HG02763 (cell line): ENCODE measurements around the gene FUOM.
A peak's percentile ranks its signal among the peaks of the same experiment; 100 is the strongest.

Experiments used
- ATAC-seq: cut with Tn5 transposase; IDR thresholded peaks from one replicate; pipeline ENCODE4 v1.9.1; 2021; ENCODE audit warnings: mild to moderate bottlenecking, moderate library complexity; ENCODE audit not compliant: unreplicated experiment

The FUOM gene

DNA sequence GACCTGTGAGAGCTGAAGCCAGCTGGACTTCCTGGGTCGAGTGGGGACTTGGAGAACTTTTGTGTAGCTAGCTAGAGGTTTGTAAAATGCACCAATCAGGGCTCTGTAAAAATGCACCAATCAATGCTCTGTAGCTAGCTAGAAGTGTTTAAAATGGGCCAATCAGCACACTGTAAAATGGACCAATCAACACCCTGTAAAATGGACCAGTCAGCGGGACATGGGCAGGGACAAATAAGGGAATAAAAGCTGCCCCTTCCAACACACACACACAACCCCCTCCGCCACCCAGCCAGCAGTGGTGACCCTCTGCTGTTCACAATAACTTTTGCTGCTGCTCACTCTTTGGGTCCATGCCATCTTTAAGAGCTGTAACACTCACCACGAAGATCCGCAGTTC, 42.0 kb downstream of the FUOM start:
- ATAC-seq, result no peak

GRCh38 chr10:133314911-133315310, 42.9 kb downstream of the FUOM start:
- no peak for ATAC-seq

- ATAC-seq, result no peak
Measured at GRCh38 chr10:133313192-133313591, 44.6 kb downstream of the FUOM start.

DNA sequence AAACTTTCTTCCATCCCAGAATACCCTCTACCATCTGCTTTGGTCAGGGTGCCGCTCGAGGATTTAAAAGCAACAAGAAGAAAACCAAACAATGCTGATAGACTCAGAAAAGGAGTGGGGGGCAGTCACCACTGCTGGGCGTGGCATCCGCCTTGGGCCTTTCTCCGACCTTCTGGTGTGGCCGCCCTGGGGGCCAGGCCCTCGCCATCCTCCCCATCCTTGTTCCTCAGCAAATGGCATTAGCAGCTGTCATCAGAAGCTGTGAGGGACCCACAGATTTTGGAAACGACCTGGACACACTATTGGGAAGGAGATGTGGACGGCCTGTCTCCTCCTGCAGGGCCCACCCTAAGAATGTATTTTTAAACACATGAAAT, 45.1 kb downstream of the FUOM start:
- ATAC-seq, result no peak

DNA sequence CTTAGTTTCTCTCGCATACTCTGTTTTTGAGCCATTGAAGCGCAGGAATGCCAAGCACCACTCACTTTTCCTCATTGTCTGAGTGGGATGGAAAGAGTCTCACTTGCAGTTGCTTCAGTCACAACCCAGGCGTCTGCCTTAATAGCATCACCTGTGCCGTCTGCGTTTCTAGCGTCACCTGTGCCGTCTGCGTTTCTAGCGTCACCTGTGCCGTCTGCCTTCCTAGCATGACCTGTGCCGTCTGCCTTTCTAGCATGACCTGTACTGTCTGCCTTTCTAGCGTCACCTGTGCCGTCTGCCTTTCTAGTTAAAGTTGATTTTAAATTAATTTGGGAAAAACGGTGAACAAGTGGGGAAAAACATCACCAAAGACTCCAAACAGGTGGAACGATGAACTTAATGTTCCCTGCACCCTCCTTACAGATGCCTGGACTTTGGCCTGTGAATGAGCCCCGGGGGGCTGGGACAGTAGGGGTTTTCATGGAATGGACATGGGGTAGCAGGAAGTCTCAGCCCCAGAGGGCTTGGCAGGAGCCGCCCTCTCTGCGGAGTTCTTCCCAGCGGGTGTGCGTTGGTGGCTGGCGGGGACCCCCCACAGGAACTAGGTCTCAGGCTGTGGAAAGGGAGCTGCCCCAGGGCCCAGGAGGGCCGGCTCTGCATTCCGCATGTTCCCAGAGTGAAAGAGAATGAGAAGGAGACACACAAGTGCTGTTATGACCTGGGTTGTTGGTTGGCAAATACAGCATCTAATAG, 45.6 kb downstream of the FUOM start:
- ATAC-seq, result no peak

- no peak for ATAC-seq
Measured at GRCh38 chr10:133311570-133311969, 46.2 kb downstream of the FUOM start.

DNA sequence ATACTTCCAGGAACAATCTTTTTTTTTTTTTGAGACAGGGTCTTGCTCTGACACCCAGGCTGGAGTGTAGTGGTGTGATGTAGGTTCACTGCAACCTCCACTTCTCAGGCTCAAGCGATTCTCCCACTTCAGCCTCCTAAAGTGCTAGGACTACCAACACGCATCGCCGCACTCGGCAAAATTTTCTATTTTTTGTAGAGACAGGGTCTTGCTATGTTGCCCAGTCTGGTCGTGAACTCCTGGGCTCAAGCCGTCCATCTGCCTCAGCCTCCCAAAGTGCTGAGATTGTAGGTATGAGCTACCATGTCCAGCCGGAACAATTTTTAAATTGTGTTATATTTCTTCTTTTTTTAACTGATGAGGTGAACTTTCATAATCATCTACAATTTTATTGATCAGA, 47.0 kb downstream of the FUOM start:
- ATAC-seq, result no peak

GRCh38 chr10:133310399-133310755, 47.4 kb downstream of the FUOM start:
- no peak for ATAC-seq

DNA sequence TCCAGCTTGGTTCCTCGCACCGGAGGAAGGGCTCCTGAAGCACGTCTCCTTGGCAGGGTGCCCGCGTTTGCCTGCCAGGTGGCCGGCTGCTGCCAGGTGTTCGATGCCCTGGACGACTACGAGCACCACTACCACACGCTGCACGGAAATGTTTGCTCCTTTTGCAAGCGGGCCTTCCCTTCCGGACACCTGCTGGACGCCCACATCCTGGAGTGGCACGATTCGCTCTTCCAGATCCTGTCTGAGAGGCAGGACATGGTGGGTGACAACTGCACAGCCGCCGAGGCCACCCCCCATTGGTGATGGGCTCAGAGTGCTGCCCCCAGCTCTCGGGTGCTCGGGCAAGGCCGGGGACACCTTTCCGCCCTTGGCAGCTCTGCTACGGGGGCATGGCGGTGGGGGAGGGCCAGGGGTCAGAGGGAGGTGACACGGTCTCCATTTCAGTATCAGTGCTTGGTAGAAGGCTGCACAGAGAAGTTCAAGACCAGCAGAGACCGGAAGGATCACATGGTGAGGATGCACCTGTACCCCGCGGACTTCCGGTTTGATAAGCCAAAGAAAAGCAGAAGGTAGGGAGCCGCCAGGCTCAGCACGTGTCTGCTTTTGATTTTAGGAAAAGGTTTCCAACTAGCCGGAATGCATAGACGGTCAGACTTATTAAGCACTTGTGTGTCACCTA, 48.0 kb downstream of the FUOM start:
- ATAC-seq, result no peak

- ATAC-seq, result peak; percentile 75
Measured at GRCh38 chr10:133309100-133309719, 48.6 kb downstream of the FUOM start.

DNA sequence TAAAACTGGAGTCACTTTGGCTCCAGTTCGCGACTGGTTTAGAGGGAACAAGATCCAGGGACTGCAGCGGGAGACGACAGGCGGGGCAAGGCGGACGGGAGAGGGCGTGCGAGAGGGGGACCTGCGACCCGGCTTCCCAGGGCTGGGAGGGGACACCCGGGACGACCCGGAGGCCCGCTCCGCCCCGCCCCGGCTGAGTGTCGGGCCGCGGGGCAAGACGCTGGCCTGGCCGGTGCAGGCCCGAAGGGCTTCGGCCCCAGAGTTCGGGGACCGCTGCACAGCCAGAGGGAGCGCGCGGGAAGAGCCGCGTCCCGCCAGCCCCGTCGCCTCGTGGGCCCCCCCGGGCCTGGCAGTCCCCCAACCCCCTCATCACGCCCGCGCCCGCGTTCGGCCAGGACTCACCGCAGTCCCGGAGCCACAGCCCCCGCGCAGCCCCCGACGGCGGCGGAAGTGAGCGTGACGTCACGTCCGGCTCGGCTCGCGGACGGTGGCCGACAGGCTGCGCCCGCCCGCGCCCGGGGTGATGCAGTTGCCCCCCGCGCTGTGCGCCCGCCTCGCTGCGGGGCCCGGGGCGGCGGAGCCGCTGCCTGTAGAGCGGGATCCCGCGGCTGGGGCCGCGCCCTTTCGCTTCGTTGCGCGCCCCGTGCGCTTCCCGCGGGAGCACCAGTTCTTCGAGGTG, 49.3 kb downstream of the FUOM start, which contains the start of the genes TUBGCP2 and ZNF511:
Gene TUBGCP2 (minus strand): TSS at position 452 of the 679 bp plus-strand sequence. CDS start 5,931 bp downstream, outside the sequence.
Gene ZNF511 (plus strand): TSS at position 494 of the 679 bp plus-strand sequence. CDS start 30 bp downstream, at position 524.
- peak; percentile 82 for ATAC-seq

DNA sequence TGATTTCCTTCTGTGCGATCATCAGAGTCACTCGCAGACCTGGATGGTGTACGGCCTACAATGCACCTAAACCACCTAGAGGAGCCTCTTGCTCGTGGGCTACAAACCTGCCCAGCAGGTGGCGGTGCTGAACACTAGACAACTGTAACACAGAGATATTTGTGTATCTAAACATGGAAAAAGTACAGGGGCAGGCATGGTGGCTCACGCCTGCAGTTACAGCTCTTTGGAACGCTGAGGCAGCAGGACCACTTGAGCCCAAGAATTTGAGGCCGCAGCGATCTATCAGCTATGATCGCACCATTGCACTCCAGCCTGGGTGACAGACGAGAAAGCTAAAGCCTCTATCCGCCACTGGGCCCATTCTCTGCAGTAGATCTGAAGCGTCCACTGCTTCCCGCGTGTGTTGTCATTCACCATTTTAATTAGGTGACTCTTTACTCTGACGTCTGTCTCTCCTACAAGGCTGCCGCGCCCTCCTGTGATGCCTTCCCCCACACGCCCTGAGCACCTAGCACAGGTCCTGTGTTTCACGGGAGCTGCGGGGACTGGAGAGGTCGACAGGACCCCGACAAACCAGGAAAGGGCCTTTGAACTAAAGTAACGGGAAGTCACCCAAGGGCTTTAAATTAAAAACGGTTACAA, 49.9 kb downstream of the FUOM start:
- ATAC-seq, result peak; percentile 30

- no peak for ATAC-seq
Measured at GRCh38 chr10:133306941-133307379, 50.9 kb downstream of the FUOM start.

GRCh38 chr10:133306097-133306476, 51.7 kb downstream of the FUOM start:
- ATAC-seq, result no peak
